ENCODE measurements around the gene SOD2. TPM values are rescaled to one million over a fixed set of nuclear protein-coding genes. Genes with fewer than 3 reads are reported as not detected.
A peak's percentile ranks its signal among the peaks of the same experiment; 100 is the strongest.

SOD2 gene
- total and polyA plus RNA-seq, 7 donors: 573 to 11,097 (median 5,251) TPM

- Histone ChIP-seq H3K4me1 (peaks cover 36% of the 10 kb centered on the region), H3K27me3 (ENCODE audit: insufficient read depth in 3 of 3, low read length in 2 of 3) (no peaks in the 10 kb centered on the region), H3K4me3 (peak overlapping the region; percentile 44), H3K36me3 (ENCODE audit: insufficient read depth in 1 of 2, low read depth in 1 of 2) (no peaks in the 10 kb centered on the region), H3K9me3 (no peaks in the 10 kb centered on the region), H3K27ac (peak overlapping the region; percentile 82)
- ATAC-seq (peak; percentile 94 to 97 (median 96)), DNase-seq (no peak)
- intact Hi-C loops (cut with DNase I): no loop called here
- TF ChIP-seq CTCF (IDR thresholded peaks at IDR 0.05): peak; percentile 23
- WGBS, 3 donors: 6 to 10% (median 8%) methylated on average over 5 of the region's 5 CpGs
Measured at GRCh38 chr6:159716247-159717096, 23.4 kb upstream of the SOD2 start.

- ATAC-seq (no peak), DNase-seq (no peak)
- intact Hi-C loops (cut with DNase I): no loop called here
- Histone ChIP-seq H3K27ac (peak overlapping the region; percentile 82), H3K4me3 (no peak overlapping the region), H3K9me3 (no peaks in the 10 kb centered on the region), H3K4me1 (peaks cover 36% of the 10 kb centered on the region), H3K27me3 (ENCODE audit: insufficient read depth in 3 of 3, low read length in 2 of 3) (no peaks in the 10 kb centered on the region), H3K36me3 (ENCODE audit: insufficient read depth in 1 of 2, low read depth in 1 of 2) (no peaks in the 10 kb centered on the region)
- WGBS, 3 donors: 95 to 99% (median 98%) methylated on average over 3 of the region's 3 CpGs
- no peak for TF ChIP-seq CTCF (IDR thresholded peaks at IDR 0.05)
Measured at GRCh38 chr6:159715605-159716004, 22.6 kb upstream of the SOD2 start.

- TF ChIP-seq CTCF (IDR thresholded peaks at IDR 0.05): no peak
- no peaks in the 10 kb centered on the region for H3K9me3 ChIP-seq
- H3K4me1 ChIP-seq: peaks cover 32% of the 10 kb centered on the region
- H3K27me3 ChIP-seq (ENCODE audit: insufficient read depth in 3 of 3, low read length in 2 of 3): no peaks in the 10 kb centered on the region
- DNase-seq (no peak), ATAC-seq (no peak)
- intact Hi-C loops (cut with DNase I): no loop called here
- 76 to 82% (median 78%) methylated on average over 3 of the region's 3 CpGs for WGBS, 3 donors
- peak overlapping the region; percentile 82 for H3K27ac ChIP-seq
- no peaks in the 10 kb centered on the region for H3K36me3 ChIP-seq (ENCODE audit: insufficient read depth in 1 of 2, low read depth in 1 of 2)
- H3K4me3 ChIP-seq: no peak overlapping the region
Measured at GRCh38 chr6:159715166-159715565, 22.1 kb upstream of the SOD2 start.

DNA sequence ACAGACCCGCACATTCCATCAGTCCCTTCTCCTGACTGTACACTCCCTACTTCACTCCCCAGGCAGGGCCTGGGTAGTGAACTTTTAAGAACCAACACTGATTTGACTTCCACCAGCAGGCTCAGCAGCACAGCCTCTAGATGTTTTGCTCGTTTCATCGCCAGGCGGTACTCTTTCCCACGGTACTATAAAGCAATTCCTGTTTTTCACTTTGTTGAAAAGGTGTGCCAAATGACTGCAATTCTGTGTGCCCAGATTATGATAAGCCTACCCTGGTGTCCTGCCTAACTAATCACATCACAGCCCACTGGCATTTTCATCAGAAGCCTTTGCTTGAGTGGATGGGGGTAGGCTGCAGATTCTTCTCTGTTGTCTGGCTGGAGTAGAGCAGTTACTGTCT, 21.4 kb upstream of the SOD2 start:
- WGBS, 3 donors: 70 to 83% (median 75%) methylated on average over 5 of the region's 5 CpGs
- TF ChIP-seq CTCF (IDR thresholded peaks at IDR 0.05): no peak
- intact Hi-C loops (cut with DNase I): no loop called here
- Histone ChIP-seq H3K36me3 (ENCODE audit: insufficient read depth in 1 of 2, low read depth in 1 of 2) (no peaks in the 10 kb centered on the region), H3K9me3 (no peaks in the 10 kb centered on the region), H3K27me3 (ENCODE audit: insufficient read depth in 3 of 3, low read length in 2 of 3) (no peaks in the 10 kb centered on the region), H3K4me3 (no peak overlapping the region), H3K4me1 (peaks cover 32% of the 10 kb centered on the region), H3K27ac (peak overlapping the region; percentile 82)
- DNase-seq (no peak), ATAC-seq (no peak)
